IPS DF 6.9 (cell line): ENCODE results near the gene PPP1R36.
"Not testable (repeated sequence)": the region's sequence is repeated elsewhere in the genome, so short reads cannot be mapped to it uniquely, and the experiment has no call there.

Source experiments
- DNase-seq: peaks from one replicate; pipeline ENCODE4 v3.0.0-alpha.2; 2013; ENCODE audit warnings: low read depth, low spot score
- H3K27ac ChIP-seq: one replicate; pipeline ENCODE4 v1.5.1; 2013; ENCODE audit warnings: low read length, control low read depth
- H3K27me3 ChIP-seq: 2 replicates; pipeline ENCODE4 v1.6.1; 2013; ENCODE audit warnings: mild to moderate bottlenecking, low read length; ENCODE audit not compliant: control insufficient read depth, insufficient read depth
- H3K36me3 ChIP-seq: 2 replicates; pipeline ENCODE4 v1.6.1; 2013; ENCODE audit warnings: low read length; ENCODE audit not compliant: control insufficient read depth, insufficient read depth
- H3K4me1 ChIP-seq: 2 replicates; pipeline ENCODE4 v1.6.1; 2013; ENCODE audit warnings: low read length; ENCODE audit not compliant: control insufficient read depth, insufficient read depth
- H3K4me3 ChIP-seq: 2 replicates; pipeline ENCODE4 v1.5.1; 2013; ENCODE audit warnings: mild to moderate bottlenecking, low read length
- H3K9me3 ChIP-seq: 2 replicates; pipeline ENCODE4 v1.6.1; 2013; ENCODE audit warnings: low read length, inconsistent platforms; ENCODE audit not compliant: control insufficient read depth, insufficient read depth
- WGBS: extraction: QIAGEN DNeasy Blood & Tissue Kit; methylation state at CpG from one replicate; pipeline ENCODE4 v1.1.7; 2013; ENCODE audit warnings: mixed read lengths, missing lambda C conversion rate; ENCODE audit not compliant: insufficient read length, insufficient coverage; 5-methylcytosine and 5-hydroxymethylcytosine counted together

Gene PPP1R36

GRCh38 chr14:64611358-64612020 lies 61.7 kb downstream of the PPP1R36 start:
- Histone ChIP-seq H3K36me3 (no peaks in the 10 kb centered on the region), H3K27ac (no peak overlapping the region), H3K9me3 (no peaks in the 10 kb centered on the region), H3K4me3 (no peak overlapping the region), H3K27me3 (no peaks in the 10 kb centered on the region), H3K4me1 (no peaks in the 10 kb centered on the region; the same call in 1 of the 2 replicates)
- DNase-seq: no peak
- no CpG with 5 or more reads among the region's 1 CpG for WGBS

- H3K4me3 ChIP-seq: no peak overlapping the region
- DNase-seq: no peak
- H3K36me3 ChIP-seq: no peaks in the 10 kb centered on the region
- H3K4me1 ChIP-seq: no peaks in the 10 kb centered on the region; the same call in 1 of the 2 replicates
- H3K9me3 ChIP-seq: no peaks in the 10 kb centered on the region
- WGBS: no CpG with 5 or more reads among the region's 1 CpG
- no peak overlapping the region for H3K27ac ChIP-seq
- no peaks in the 10 kb centered on the region for H3K27me3 ChIP-seq
Measured at GRCh38 chr14:64612021-64612380, 62.2 kb downstream of the PPP1R36 start.

GRCh38 chr14:64612971-64613666 lies 63.4 kb downstream of the PPP1R36 start:
- DNase-seq: no peak
- Histone ChIP-seq H3K9me3 (no peaks in the 10 kb centered on the region), H3K36me3 (no peaks in the 10 kb centered on the region), H3K27me3 (no peaks in the 10 kb centered on the region), H3K4me3 (no peak overlapping the region), H3K4me1 (no peaks in the 10 kb centered on the region; the same call in 1 of the 2 replicates), H3K27ac (no peak overlapping the region)
- WGBS: no CpG with 5 or more reads among the region's 2 CpGs

DNA sequence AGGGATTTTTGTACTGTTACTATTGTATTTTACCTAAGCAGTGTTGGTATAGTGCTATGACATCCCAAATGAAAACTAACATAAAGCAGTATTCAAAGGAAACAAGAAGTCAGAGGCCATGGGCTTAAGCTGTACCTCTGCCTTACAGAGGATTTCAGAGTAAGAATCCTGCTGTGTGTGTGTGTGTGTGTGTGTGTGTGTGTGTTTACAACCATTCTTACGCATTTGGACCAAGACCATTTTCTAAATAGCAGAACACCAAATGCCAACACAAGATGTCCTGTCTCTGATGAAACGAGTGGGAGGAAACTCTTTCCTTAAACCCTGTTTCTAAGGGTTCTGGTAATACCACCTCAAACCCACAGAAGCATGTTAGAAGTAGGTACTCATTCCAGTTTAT lies 64.4 kb downstream of the PPP1R36 start:
- WGBS: no CpG with 5 or more reads among the region's 2 CpGs
- no peaks in the 10 kb centered on the region for H3K36me3 ChIP-seq
- no peak overlapping the region for H3K4me3 ChIP-seq
- H3K27ac ChIP-seq: no peak overlapping the region
- H3K4me1 ChIP-seq: no peaks in the 10 kb centered on the region; the same call in 1 of the 2 replicates
- no peaks in the 10 kb centered on the region for H3K9me3 ChIP-seq
- no peaks in the 10 kb centered on the region for H3K27me3 ChIP-seq
- DNase-seq: no peak

- Histone ChIP-seq H3K36me3 (no peaks in the 10 kb centered on the region), H3K27ac (no peak overlapping the region), H3K9me3 (no peaks in the 10 kb centered on the region), H3K4me1 (no peaks in the 10 kb centered on the region; the same call in 1 of the 2 replicates), H3K4me3 (no peak overlapping the region), H3K27me3 (no peaks in the 10 kb centered on the region)
- DNase-seq: no peak
- WGBS: no CpG with 5 or more reads among the region's 7 CpGs
Measured at GRCh38 chr14:64614805-64615391, 65.1 kb downstream of the PPP1R36 start.

- DNase-seq, H3K27me3 ChIP-seq, H3K4me3 ChIP-seq, H3K36me3 ChIP-seq, H3K27ac ChIP-seq, H3K4me1 ChIP-seq, H3K9me3 ChIP-seq: not testable (repeated sequence)
- WGBS: no CpG with 5 or more reads among the region's 8 CpGs
Measured at GRCh38 chr14:64617872-64618408, 68.2 kb downstream of the PPP1R36 start.

DNA sequence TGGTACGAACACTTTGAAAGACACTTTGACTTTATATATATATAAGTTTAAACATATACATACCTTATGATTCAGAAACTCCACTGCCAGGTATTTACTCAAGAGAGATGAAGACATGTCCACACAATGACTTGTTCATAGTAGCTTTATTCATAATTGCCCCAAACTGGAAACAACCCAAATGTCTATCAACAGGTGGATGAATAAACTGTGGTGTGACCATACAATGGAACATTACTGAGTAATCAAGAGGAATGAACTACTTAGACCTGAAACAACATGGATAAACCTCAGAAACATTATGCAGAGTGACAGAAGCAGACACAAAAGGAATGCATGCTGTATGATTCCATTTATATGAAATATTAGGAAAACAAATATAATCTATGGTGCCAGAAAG lies 71.1 kb downstream of the PPP1R36 start:
- WGBS: no CpG with 5 or more reads among the region's 1 CpG

DNA sequence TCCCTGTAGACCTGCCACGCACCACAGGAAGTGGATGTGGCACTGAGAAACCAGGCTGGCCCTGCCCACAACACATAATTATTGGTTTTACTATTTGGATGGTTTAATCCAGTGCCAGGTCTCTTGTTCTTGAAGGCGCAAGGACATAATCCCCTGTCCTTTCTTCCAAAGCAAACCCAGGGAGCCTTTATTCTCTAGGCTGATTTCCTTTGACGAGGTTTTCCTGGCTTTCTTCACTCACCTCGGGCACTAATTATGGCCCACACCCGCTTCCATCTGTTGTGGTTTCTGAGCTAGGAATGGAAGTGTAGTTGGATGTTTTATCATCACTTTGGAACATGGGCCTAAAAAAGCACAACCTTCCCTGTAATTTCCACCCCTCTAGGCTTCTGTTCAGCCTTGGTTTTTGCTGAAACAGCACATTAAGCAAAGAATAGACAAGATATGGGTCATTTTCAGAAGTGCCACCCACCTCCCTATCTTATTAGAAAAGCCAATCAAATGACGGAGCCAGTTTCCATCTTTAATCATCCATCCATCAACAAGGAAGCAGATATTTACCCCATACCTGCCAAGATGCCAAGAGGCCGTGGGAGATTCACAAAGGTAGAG lies 73.9 kb downstream of the PPP1R36 start:
- Histone ChIP-seq H3K9me3 (no peaks in the 10 kb centered on the region), H3K4me1 (no peaks in the 10 kb centered on the region), H3K27me3 (no peaks in the 10 kb centered on the region), H3K36me3 (no peaks in the 10 kb centered on the region), H3K27ac (no peak overlapping the region), H3K4me3 (no peak overlapping the region)
- WGBS: no CpG with 5 or more reads among the region's 7 CpGs
- DNase-seq: no peak

More for the DNA sequence above, 71.1 kb downstream of the PPP1R36 start:
- Histone ChIP-seq H3K27ac (no peak overlapping the region), H3K36me3 (no peaks in the 10 kb centered on the region), H3K4me1 (no peaks in the 10 kb centered on the region; the same call in 1 of the 2 replicates), H3K4me3 (no peak overlapping the region), H3K27me3 (no peaks in the 10 kb centered on the region), H3K9me3 (no peaks in the 10 kb centered on the region)
- no peak for DNase-seq

- no CpG with 5 or more reads among the region's 15 CpGs for WGBS
- no peaks in the 10 kb centered on the region for H3K9me3 ChIP-seq
- DNase-seq: no peak
Measured at GRCh38 chr14:64625386-64626232, 75.8 kb downstream of the PPP1R36 start.

More at GRCh38 chr14:64625386-64626232, 75.8 kb downstream of the PPP1R36 start:
- no peaks in the 10 kb centered on the region for H3K27me3 ChIP-seq
- no peaks in the 10 kb centered on the region for H3K36me3 ChIP-seq
- no peak overlapping the region for H3K4me3 ChIP-seq
- H3K27ac ChIP-seq: no peak overlapping the region
- H3K4me1 ChIP-seq: no peaks in the 10 kb centered on the region
